HG03342 (cell line): ENCODE results near the gene ADAMTS10.
"Not testable (repeated sequence)": the region's sequence is repeated elsewhere in the genome, so short reads cannot be mapped to it uniquely, and the experiment has no call there.

Experiments
- ATAC-seq: cut with Tn5 transposase; IDR thresholded peaks from one replicate; pipeline ENCODE4 v1.9.1; 2021; ENCODE audit warnings: mild to moderate bottlenecking, moderate library complexity; ENCODE audit not compliant: unreplicated experiment

The ADAMTS10 gene

GRCh38 chr19:8610041-8610935 is at the start of gene ADAMTS10:
Gene ADAMTS10, minus strand, starts transcription at chr19:8610715. Its CDS starts 5,005 bp downstream, at chr19:8605710.
- no peak for ATAC-seq

GRCh38 chr19:8659905-8660304 is 49.4 kb upstream of the ADAMTS10 start:
- ATAC-seq: no peak

- no peak for ATAC-seq
Measured at GRCh38 chr19:8657869-8658268, 47.4 kb upstream of the ADAMTS10 start.

GRCh38 chr19:8655340-8655709 is 44.8 kb upstream of the ADAMTS10 start:
- no peak for ATAC-seq

GRCh38 chr19:8654591-8655339 is 44.2 kb upstream of the ADAMTS10 start:
- no peak for ATAC-seq

GRCh38 chr19:8648240-8648639 is 37.7 kb upstream of the ADAMTS10 start:
- no peak for ATAC-seq

GRCh38 chr19:8643860-8644653 is 33.5 kb upstream of the ADAMTS10 start:
- no peak for ATAC-seq

- ATAC-seq: no peak
Measured at GRCh38 chr19:8642561-8642960, 32.0 kb upstream of the ADAMTS10 start.

- ATAC-seq: no peak
Measured at GRCh38 chr19:8641908-8642547, 31.5 kb upstream of the ADAMTS10 start.

GRCh38 chr19:8641221-8641907 is 30.8 kb upstream of the ADAMTS10 start:
- no peak for ATAC-seq

- ATAC-seq: no peak
Measured at GRCh38 chr19:8640402-8641004, 30.0 kb upstream of the ADAMTS10 start.

GRCh38 chr19:8639821-8640401 is 29.4 kb upstream of the ADAMTS10 start:
- no peak for ATAC-seq

- ATAC-seq: no peak
Measured at GRCh38 chr19:8638078-8638619, 27.6 kb upstream of the ADAMTS10 start.

GRCh38 chr19:8637070-8637469 is 26.6 kb upstream of the ADAMTS10 start:
- ATAC-seq: not testable (repeated sequence)

GRCh38 chr19:8635422-8635821 is 24.9 kb upstream of the ADAMTS10 start:
- ATAC-seq: no peak

GRCh38 chr19:8631425-8631819 is 20.9 kb upstream of the ADAMTS10 start:
- ATAC-seq: no peak

GRCh38 chr19:8630796-8631424 is 20.4 kb upstream of the ADAMTS10 start:
- ATAC-seq: no peak

- ATAC-seq: no peak
Measured at GRCh38 chr19:8629996-8630683, 19.6 kb upstream of the ADAMTS10 start, which contains the start of gene NFILZ. Gene NFILZ, plus strand, starts transcription at chr19:8630633. Its CDS starts 46,133 bp downstream, at chr19:8676766.
